ENCODE data around the gene HYAL2. TPM values are rescaled to one million over a fixed set of nuclear protein-coding genes. Genes with fewer than 3 reads are reported as not detected.

The HYAL2 gene
- total and polyA plus RNA-seq, 9 of the 15 experiments (the other 6 are each of a cell fraction or from before 2014, with no cell fraction given) = 0.36 to 22.7 (median 11.4) TPM; not detected in 1

- H3K4me3 ChIP-seq = no peak overlapping the region
- FAIRE-seq (no peak), ATAC-seq (no peak), DNase-seq (ENCODE audit: extremely low read depth in 1 of 4, low spot score in 3 of 4) (no peak)
- no peaks in the 10 kb centered on the region for H3K9me1 ChIP-seq (ENCODE audit: control insufficient read depth, insufficient read depth, low read length)
- ChIA-PET CTCF (ENCODE audit: low intra/inter-chr PET ratio) (no interaction called here), POLR2A (no interaction called here)
- H3K4me1 ChIP-seq (replicated peaks in 1 of 2; ENCODE audit: control insufficient read depth in 2 of 2, insufficient read depth in 2 of 2, low read length in 2 of 2) = peaks cover 20 to 37% of the 10 kb centered on the region in 2 experiments; a peak in 4 of 5 replicates
- intact Hi-C loops (cut with micrococcal nuclease) (no loop called here), in situ Hi-C loops (cut with MboI) (no loop called here)
- TF ChIP-seq SAFB (IDR thresholded peaks at IDR 0.05; ENCODE audit: borderline replicate concordance, low read depth, low read length) = no peak
- TF ChIP-seq SNAPC5 (CRISPR knock-in tag; IDR thresholded peaks at IDR 0.05) = no peak
- no peak for TF ChIP-seq NFIC (IDR thresholded peaks at IDR 0.05)
- no peak for TF ChIP-seq SMAD3 (CRISPR knock-in tag; conservative IDR thresholded peaks at IDR 0.05)
- TF ChIP-seq RBM22 (IDR thresholded peaks at IDR 0.05; ENCODE audit: low read depth, low read length, poor library complexity, severe bottlenecking) = no peak
- TF ChIP-seq ZNF316 (IDR thresholded peaks at IDR 0.05) = no peak
- H3K4me2 ChIP-seq (ENCODE audit: insufficient read depth, low read length) = no peak overlapping the region
- H2AFZ ChIP-seq (ENCODE audit: low read depth, low read length) = no peak overlapping the region
- peak overlapping the region in 1 of 2 experiments; percentile 71; a peak in 2 of 4 replicates for H3K9ac ChIP-seq (ENCODE audit: insufficient read depth in 1 of 2, low read depth in 2 of 2, low read length in 2 of 2)
- peak overlapping the region; percentile 24; the same call in 1 of the 3 replicates for H3K27ac ChIP-seq (ENCODE audit: extremely low read depth, low read depth, low read length)
- H3K79me2 ChIP-seq (ENCODE audit: control insufficient read depth, insufficient read depth, low read length) = peaks cover 30% of the 10 kb centered on the region
- no TSS peak for BruUV-seq (replicated peaks)
- H4K20me1 ChIP-seq (replicated peaks; ENCODE audit: control insufficient read depth, insufficient read depth, low read length) = no peaks in the 10 kb centered on the region
- H3K27me3 ChIP-seq (ENCODE audit: control insufficient read depth in 2 of 2, insufficient read depth in 2 of 2, low read length in 2 of 2) = no peaks in the 10 kb centered on the region
- peaks cover 8% of the 10 kb centered on the region; the same call in 2 of the 3 replicates for H3K36me3 ChIP-seq (ENCODE audit: control insufficient read depth, insufficient read depth, low read length)
- no peaks in the 10 kb centered on the region for H3K9me3 ChIP-seq (replicated peaks; ENCODE audit: control insufficient read depth, insufficient read depth, low read depth, low read length)
These were observed 17.9 kb downstream of the HYAL2 start for GRCh38 chr3:50304601-50305000.
